Measurements from ENCODE around the gene TACC2.

DNA sequence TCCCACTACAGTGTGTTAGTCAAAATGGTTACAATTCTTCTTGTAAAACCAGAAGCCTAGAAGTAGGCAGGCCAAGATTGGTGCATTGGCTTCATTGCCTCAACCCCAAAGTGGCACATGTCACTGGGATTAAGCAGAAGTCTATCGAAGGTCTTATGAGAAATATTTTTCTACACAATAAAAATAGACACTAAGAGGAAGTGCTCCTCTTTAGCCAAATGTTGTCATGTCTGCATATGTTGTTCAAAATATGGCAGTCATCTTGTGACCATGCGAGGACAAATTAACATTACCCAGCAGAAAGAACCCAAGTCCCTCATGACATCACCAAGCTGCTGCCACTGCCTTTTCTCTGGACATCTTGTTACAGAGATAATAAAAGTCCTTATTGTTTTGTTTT, 7.6 kb upstream of the TACC2 start:
- TF ChIP-seq, protein P1, sequence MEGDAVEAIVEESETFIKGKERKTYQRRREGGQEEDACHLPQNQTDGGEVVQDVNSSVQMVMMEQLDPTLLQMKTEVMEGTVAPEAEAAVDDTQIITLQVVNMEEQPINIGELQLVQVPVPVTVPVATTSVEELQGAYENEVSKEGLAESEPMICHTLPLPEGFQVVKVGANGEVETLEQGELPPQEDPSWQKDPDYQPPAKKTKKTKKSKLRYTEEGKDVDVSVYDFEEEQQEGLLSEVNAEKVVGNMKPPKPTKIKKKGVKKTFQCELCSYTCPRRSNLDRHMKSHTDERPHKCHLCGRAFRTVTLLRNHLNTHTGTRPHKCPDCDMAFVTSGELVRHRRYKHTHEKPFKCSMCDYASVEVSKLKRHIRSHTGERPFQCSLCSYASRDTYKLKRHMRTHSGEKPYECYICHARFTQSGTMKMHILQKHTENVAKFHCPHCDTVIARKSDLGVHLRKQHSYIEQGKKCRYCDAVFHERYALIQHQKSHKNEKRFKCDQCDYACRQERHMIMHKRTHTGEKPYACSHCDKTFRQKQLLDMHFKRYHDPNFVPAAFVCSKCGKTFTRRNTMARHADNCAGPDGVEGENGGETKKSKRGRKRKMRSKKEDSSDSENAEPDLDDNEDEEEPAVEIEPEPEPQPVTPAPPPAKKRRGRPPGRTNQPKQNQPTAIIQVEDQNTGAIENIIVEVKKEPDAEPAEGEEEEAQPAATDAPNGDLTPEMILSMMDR (IDR thresholded peaks at IDR 0.05), result no peak
- TF ChIP-seq POLR2A (IDR thresholded peaks at IDR 0.05) (no peak), POLR2AphosphoS5 (IDR thresholded peaks at IDR 0.05) (no peak)
